Effector CD8-positive, alpha-beta T cell (primary cell): ENCODE results near the gene TM4SF5.

ENCODE experiments used
- DNase-seq: peaks from one replicate; lab custom pipeline; 2025; lab: John Stamatoyannopoulos, UW
- total RNA-seq, 4 experiments: gene quantifications; one replicate each; lab custom pipeline; 2026; lab: John Stamatoyannopoulos, UW

The TM4SF5 gene
- 0 to 0.12 (median 0) reads per million in 4 experiments for total RNA-seq

- DNase-seq, result no peak
Observed at GRCh38 chr17:4771519-4772234, at the start of gene TM4SF5. TM4SF5 (plus strand) TSS chr17:4771886; CDS start chr17:4771923, 37 bp downstream.

DNA sequence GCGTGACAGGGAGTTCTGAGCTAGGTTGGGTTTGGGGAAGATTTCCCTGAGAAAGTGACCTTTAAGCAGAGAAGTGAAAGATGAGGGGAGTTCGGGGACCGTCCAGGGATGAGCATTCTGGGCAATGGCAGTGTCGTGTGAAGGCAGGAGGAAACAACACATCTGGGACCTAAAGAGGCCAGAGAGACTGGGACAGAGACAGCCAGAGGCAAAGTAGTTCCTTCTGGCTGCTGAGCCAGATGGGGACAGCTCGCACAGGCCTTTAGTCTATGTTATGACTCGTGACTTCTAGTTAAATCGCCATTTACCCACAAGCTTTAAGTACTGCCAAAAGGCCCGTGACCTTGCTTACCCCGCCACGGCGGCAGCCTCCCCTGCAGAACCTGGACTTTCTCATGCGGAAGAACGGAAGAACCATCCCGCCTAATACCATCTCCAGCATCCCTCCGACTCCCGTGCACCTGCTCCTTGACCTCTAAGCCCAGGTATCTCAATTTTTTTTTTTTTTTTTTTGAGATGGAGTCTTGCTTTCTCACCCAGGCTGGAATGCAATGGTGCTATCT is 48.9 kb upstream of the TM4SF5 start:
- DNase-seq, result no peak

- no peak for DNase-seq
Observed at GRCh38 chr17:4724650-4725049, 47.0 kb upstream of the TM4SF5 start.

GRCh38 chr17:4725646-4726310 is 45.9 kb upstream of the TM4SF5 start:
- no peak for DNase-seq

DNA sequence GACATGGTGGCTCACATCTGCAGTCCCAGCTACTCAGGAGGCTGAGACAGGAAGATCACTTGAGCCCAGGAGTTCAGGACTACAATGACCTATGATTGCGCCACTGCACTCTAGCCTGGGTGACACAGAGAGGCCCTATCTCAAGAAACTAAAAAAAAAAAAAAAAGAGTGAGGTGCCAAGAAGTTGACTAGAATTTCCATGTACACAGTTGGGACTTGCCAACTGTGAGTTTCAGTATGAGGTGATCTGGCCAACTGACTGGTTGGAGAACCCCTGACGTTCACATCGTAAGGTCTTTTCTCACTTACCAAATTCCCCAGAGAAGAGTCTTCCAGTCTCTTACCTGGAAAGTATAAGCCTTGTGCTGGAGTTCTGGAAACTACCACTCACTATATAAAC is 43.6 kb upstream of the TM4SF5 start:
- no peak for DNase-seq

DNA sequence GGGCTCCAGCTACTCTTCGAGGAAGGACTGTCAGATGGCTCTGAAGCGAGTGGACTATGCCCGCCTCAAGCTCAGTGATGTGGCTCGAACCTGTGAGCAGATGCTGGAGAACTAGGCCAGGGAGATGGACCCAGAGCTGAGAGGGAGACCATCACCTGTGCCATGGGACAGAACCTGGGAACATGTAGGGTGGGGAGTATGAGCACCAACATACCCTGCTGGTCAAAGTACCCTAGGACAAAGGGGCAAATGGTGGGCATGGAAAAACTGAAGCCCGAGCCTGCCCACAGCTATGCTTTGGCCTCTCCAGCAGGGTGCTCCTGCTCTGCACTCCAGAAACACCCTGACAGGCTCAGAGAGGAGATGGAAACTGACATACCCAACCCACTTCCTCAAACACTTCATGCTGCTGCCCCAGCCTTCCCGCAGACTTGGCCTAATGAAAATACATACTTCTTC is 38.6 kb upstream of the TM4SF5 start:
- no peak for DNase-seq

GRCh38 chr17:4734857-4735475 is 36.7 kb upstream of the TM4SF5 start:
- DNase-seq, result no peak

DNA sequence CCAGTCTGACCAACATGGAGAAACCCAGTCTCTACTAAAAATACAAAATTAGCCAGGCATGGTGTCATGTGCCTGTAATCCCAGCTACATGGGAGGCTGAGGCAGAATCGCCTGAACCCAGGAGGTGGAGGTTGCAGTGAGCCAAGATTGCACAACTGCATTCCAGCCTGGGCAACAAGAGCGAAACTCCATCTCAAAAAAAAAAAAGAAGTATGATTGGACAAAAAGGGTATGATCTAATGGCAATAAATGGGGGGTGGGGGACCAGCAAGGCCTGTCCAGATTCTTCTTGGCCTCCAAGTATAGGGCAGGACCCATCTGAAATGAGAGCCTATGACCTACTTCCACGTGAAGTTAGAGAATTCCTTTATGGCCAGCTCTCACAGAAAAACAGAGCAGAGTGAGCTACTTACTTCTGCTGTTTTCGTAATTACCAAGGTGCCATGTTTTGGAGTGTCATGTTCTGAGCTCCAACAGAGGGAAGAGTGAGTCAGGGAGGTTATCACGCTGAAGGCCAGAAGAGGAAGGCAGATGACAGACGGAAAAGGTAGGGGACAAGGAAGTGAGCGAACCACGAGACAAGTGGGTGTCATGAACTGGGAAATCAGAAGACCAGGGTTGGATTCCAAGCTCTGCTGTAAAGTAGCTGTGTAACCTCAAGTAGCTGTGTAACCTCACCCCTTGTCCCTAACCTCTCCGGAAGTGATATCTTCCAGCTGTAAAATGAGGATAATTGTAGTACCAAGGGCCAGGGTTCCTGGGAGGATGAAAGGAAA is 35.6 kb upstream of the TM4SF5 start:
- no peak for DNase-seq

DNA sequence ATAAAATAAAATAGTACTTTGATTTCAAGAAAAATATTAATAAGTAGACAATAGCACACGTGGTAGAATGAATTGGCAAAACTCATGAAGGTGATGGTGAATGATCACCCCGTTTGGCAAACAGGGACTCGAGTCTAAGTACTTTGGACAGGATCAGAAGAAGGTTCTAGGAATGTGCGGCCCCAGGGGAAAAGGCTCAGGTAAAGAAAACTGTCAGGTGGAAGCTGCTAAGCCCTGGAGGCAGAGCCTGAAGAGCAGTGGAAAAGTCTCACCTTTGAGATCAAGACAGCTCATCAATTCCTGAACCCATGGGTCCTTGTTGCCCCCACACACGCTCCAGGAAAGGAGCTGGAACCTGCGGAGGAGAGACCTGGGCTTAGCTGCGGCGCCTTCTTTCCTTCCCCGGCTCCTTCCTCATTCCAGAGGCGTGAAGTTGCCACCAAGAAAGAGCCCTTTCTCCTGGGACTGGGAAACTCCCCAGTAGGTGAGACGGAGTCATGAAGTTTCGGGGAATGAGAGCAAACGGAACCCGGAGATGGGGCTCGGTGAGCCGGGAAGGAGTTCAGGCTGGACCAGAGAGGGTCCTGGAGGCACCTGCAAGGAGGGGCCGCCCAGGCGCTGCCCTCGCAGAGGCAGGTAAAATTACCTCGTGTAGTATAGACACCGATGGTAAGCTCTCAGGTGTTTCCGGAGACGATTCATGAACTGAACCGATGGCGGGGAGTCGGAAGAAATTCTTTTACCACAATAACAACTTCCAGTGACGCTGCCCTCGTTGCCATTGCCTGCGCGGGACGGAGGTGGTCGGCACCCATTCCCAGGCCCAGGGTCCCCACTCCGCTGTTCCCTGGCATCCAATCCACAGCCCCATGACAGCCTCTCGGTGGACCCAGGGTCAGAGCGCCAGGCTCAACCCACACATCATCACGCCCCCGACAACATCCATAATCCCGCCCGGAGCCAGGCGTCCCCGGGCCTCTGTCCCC is 33.3 kb upstream of the TM4SF5 start:
- no peak for DNase-seq

DNA sequence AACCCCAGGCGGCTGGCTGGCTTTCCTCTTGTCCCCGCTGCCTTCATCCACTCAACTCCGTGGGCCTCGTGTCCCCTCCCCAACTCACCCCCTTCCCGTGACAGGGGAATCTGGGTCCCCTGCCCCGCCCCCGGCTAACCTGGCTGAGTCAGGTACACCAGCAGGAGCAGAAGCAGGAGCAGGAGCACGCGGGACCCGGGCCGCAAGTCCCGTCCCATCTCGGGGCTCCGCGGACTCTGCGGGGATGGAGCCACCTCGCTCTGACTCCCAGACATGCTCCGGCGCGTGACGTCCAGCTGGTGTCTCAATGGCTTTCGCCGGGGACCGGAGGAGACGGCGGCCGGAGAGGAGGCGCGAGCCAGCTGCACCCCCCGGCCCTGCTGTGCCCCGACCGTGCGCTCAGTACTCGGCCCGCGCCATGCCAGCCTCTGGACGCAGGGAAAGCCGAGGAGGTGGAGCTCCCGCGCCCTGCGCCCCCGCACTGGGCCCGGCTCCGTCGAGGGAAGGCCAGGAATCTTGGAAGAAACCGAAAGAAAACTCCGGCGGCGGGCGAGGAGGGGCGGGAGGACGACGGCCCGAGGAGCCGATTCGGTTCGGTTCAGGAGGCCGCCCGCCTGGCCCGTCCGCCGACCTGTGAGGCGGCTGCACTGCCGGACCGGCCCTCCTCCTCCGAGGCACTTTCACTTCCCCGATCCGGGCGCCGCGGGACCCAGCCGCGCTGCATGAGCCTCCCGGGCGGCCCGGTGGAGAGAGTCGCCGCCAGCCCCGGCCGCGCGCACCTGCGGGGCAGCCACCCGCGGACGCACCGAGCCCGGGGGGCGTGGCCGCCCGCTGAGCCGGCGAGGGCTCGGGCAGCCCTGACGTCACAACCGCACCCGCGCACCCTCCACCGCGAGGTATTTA is 32.3 kb upstream of the TM4SF5 start, which contains the start of the genes CXCL16 and ZMYND15:
Gene CXCL16, minus strand, starts transcription at position 807 of the 903 bp plus-strand sequence. Its CDS starts 589 bp downstream, at position 218.
Gene ZMYND15, plus strand, starts transcription at position 712 of the 903 bp plus-strand sequence. CDS start 716 bp downstream, outside the sequence.
- DNase-seq, result peak; percentile 47

DNA sequence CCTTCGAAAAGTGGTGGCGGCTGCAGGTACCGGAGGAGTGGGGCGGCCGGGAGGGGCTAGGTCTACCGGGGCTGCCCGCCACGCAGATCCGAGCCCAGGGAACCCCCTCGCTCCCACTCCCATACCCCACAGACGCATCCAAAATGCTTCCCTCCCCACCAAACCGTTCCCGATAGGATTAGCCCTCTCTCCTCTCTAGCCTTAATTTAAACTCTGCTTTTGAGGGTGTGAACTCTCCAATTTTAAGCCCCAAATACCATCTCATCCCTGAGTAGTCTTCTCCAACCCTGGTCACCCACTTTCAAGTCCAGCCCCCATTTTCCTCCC is 31.7 kb upstream of the TM4SF5 start:
- no peak for DNase-seq

DNA sequence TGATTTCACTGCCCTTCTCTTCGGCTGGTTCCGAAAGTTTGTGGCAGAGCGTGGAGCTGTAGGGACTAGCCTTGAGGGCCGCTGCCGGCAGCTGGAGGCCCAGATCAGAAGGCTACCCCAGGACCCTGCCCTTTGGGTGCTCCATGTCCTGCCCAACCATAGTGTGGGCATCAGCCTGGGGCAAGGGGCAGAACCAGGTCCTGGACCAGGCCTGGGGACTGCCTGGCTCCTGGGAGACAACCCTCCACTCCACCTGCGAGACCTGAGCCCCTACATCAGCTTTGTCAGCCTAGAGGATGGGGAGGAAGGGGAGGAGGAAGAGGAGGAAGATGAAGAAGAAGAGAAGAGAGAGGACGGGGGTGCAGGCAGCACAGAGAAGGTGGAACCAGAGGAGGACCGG is 31.1 kb upstream of the TM4SF5 start:
- no peak for DNase-seq

GRCh38 chr17:4741544-4741943 is 30.1 kb upstream of the TM4SF5 start:
- no peak for DNase-seq

DNA sequence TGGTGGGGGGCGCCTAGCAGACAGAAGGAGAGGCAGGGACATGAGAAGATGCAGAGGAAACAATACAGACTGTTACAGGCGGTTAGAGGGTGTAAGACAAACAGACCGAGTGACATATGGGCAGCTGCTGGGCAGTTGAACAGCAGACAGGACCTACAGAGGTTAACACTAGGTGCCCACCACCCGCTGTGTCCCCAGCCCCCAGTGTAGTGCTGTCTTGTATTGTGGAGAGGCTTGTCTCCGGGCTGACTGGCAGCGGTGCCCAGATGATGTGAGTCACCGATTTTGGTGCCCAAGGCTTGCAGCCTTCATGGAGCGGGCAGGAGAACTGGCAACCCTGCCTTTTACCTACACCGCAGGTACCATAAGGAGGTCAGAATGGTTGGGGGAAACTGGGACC is 29.6 kb upstream of the TM4SF5 start:
- no peak for DNase-seq

DNA sequence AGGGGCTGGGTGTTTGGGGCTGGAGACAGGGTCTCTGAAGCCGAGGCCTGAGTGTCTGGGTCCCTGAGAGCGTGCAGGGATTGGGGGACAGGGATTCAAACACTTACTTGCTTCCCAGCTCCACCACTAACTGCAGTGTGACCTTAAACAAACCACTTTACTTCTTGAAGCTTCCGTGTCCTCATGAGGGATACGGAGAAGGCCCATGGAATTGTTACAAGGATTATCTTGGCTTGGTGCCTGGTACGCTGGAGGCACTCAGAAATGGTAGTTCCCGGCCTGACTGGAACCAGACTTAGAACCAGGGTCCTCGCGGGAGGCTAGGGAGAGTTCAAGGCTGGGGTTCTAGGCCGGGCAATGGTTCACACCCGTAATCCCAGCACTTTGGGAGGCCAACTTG is 29.1 kb upstream of the TM4SF5 start:
- DNase-seq, result no peak

DNA sequence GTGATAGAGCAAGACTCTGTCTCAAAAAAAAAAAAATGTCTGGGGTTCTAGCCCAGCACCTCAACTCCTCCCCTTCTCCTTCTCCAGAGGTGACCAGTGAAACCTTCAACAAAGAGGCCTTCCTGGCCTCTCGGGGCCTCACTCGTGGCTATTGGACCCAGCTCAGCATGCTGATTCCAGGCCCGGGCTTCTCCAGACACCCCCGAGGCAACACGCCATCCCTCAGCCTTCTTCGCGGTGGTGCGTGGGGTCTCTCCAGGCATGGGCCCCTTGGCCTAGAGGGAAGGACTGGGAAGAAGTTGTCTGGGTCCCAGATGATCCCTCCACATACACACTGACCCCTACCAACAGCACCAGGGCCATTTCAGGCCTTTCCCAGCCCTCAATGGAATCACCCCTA is 28.5 kb upstream of the TM4SF5 start:
- DNase-seq, result no peak

- no peak for DNase-seq
Observed at GRCh38 chr17:4743898-4744297, 27.8 kb upstream of the TM4SF5 start.

DNA sequence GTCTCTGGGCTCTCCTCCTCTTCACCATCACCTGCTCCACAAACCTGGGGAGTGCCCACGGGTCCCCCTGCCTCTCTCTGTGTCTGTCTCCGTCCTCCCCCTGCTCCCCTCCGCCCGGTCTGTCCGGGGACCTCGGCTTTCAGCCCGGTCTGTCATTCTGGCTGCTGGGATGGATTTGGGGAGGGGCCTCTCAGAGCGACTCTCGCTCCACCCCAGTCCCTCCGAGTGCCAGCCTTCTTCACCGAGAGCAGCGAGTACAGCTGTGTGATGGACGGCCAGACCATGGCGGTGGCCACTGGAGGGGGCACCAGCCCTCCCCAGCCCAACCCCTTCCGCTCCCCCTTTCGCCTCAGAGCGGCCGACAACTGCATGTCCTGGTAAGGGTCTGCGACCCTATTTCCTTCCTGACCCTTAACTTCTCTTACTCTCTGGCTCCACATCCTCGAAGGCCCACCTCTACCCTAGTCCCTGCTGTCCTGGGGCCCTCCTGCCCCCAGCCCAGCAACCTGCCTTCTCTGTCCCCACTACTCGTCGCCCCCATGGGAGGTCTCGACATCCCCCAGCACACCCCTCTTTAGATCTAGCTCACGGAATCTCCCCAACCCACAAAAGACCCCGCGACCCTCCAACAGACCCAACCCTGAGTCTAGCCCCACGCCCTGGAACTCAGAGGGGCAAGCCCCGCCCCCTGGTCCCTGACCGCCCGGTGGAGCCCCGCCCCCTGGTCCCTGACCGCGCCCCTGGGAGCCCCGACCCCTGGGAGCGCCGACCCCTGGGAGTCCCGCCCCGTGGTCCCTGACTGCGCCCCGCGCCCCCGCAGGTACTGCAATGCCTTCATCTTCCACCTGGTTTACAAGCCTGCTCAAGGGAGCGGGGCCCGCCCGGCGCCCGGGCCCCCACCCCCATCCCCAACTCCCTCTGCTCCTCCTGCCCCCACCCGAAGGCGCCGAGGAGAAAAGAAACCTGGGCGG is 26.4 kb upstream of the TM4SF5 start:
- no peak for DNase-seq
